Hepatocyte (in vitro differentiated cells): ENCODE data around the gene CCDC73. TPM values are rescaled to one million over a fixed set of nuclear protein-coding genes. Genes with fewer than 3 reads are reported as not detected.
A peak's percentile ranks its signal among the peaks of the same experiment; 100 is the strongest.

Source experiments
- DNase-seq: peaks from one replicate; pipeline ENCODE4 v3.0.0-alpha.2; 2016; ENCODE audit warnings: low spot score
- H2AFZ ChIP-seq: fragments of 200-600 bp; sonication (generic); 2 replicates; pipeline ENCODE4 v1.6.0; 2016; ENCODE audit warnings: antibody characterized with exemption, mild to moderate bottlenecking
- H3K27ac ChIP-seq: fragments of 200-600 bp; sonication (generic); 2 replicates; pipeline ENCODE4 v1.5.1; 2016; ENCODE audit warnings: mild to moderate bottlenecking
- H3K27me3 ChIP-seq: fragments of 200-600 bp; sonication (generic); 2 replicates; pipeline ENCODE4 v1.6.1; 2016
- H3K36me3 ChIP-seq: fragments of 200-600 bp; sonication (generic); replicated peaks from 2 replicates; pipeline ENCODE4 v1.5.1; 2016; ENCODE audit warnings: low read depth; ENCODE audit not compliant: insufficient read depth
- H3K4me1 ChIP-seq: fragments of 200-600 bp; sonication (generic); 2 replicates; pipeline ENCODE4 v1.5.1; 2016; ENCODE audit warnings: mild to moderate bottlenecking, moderate library complexity; ENCODE audit not compliant: insufficient read depth
- H3K4me2 ChIP-seq: fragments of 200-600 bp; sonication (generic); 2 replicates; pipeline ENCODE4 v1.6.0; 2016
- H3K4me3 ChIP-seq: fragments of 200-600 bp; sonication (generic); 2 replicates; pipeline ENCODE4 v1.5.1; 2016; ENCODE audit warnings: mild to moderate bottlenecking
- H3K79me2 ChIP-seq: fragments of 200-600 bp; sonication (generic); 2 replicates; pipeline ENCODE4 v1.6.0; 2017; ENCODE audit warnings: mild to moderate bottlenecking
- H3K9me2 ChIP-seq: fragments of 200-600 bp; sonication (generic); replicated peaks from 2 replicates; pipeline ENCODE4 v1.6.0; 2017; ENCODE audit warnings: mild to moderate bottlenecking; ENCODE audit not compliant: insufficient read depth
- H3K9me3 ChIP-seq: fragments of 200-600 bp; sonication (generic); 2 replicates; pipeline ENCODE4 v1.5.1; 2016; ENCODE audit warnings: low read depth, mild to moderate bottlenecking
- H4K20me1 ChIP-seq: fragments of 200-600 bp; sonication (generic); 2 replicates; pipeline ENCODE4 v1.6.0; 2016; ENCODE audit warnings: mild to moderate bottlenecking; ENCODE audit not compliant: insufficient read depth, poor library complexity, severe bottlenecking
- EZH2 ChIP-seq: fragments of 200-600 bp; sonication (generic); IDR thresholded peaks from 2 replicates; pipeline ENCODE4 v1.6.1; 2016; ENCODE audit warnings: antibody characterized with exemption, mild to moderate bottlenecking, borderline replicate concordance
- EZH2phosphoT487 ChIP-seq: fragments of 200-600 bp; sonication (generic); IDR thresholded peaks from one replicate; pipeline ENCODE4 v1.6.1; 2018; ENCODE audit warnings: antibody characterized with exemption, mild to moderate bottlenecking, low read depth, moderate library complexity; ENCODE audit not compliant: unreplicated experiment, severe bottlenecking
- WGBS: methylation state at CpG from one replicate; pipeline ENCODE4 v1.1.6; 2016; ENCODE audit warnings: low lambda C conversion rate; ENCODE audit errors: missing lambda C conversion rate; 5-methylcytosine and 5-hydroxymethylcytosine counted together
- polyA plus RNA-seq: library from polyadenylated mRNA; unstranded; fragments of >200 nt; fragmentation: Nextera tagmentation; extraction: Ambion mirVana; gene quantifications from 2 replicates; pipeline ENCODE4 v1.2.1, GENCODE V29; 2016
- total RNA-seq: library from RNA; depleted of rRNA; stranded (reverse); fragments of >200 nt; gene quantifications from 2 replicates; pipeline ENCODE4 v1.2.3, GENCODE V29; 2014
- TF ChIP-seq, protein P1 (sequence below): fragments of 200-600 bp; sonication (generic); IDR thresholded peaks from 2 replicates; pipeline ENCODE4 v1.5.1; 2016; ENCODE audit warnings: antibody characterized with exemption, mild to moderate bottlenecking; ENCODE audit not compliant: poor library complexity

CCDC73 gene
- total and polyA plus RNA-seq, 2 experiments from 2014 or later, result 0.03 TPM; not detected in 1

DNA sequence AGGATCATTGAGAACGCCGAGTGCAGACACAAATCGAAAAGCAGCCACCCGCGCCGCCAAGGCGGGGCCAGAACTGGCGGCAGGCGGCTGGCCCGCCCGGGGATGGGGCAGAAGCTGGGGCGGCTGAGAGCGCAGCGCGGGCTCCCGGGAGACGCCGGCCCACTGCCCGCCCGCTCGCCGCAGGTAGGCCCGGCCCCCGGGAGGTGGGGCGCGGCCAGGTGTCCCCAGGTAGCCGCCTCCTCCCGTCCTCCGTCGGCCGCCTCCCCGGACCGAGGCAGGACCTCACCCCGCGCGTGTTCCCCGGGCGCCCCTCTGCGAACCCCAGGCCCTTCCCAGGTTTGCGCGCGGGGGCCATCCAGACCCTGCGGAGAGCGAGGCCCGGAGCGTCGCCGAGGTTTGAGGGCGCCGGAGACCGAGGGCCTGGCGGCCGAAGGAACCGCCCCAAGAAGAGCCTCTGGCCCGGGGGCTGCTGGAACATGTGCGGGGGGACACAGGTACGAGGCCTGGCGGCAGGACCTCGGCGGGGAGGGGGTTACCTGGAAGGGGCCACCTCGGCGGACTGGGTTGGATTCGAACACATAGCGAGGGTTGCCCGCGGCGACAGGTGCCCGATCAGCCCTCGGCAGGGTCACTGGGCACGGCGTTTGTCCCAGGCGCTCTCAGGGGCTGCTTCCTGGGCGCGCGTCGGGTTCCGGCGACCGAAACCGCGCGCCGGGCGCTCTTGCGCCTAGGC, 35.4 kb upstream of the CCDC73 start, which contains the start of gene PRRG4:
Gene PRRG4 (plus strand): TSS at position 248 of the 733 bp plus-strand sequence. CDS start 603 bp downstream, outside the sequence.
- no peaks in the 10 kb centered on the region for H3K27me3 ChIP-seq
- peak within 1 kb of the TSS; percentile 93 for H2AFZ ChIP-seq
- no peaks in the 10 kb centered on the region for H3K4me1 ChIP-seq
- DNase-seq, result peak; percentile 89
- peak within 1 kb of the TSS; percentile 89 for H3K27ac ChIP-seq
- WGBS, result 1% methylated on average over 66 of the region's 85 CpGs
- H3K36me3 ChIP-seq, result no peaks in the 10 kb centered on the region
- H3K79me2 ChIP-seq, result no peaks in the 10 kb centered on the region
- no peaks in the 10 kb centered on the region for H4K20me1 ChIP-seq
- no peaks in the 10 kb centered on the region for H3K9me3 ChIP-seq
- TF ChIP-seq EZH2 (no peak), EZH2phosphoT487 (no peak)
- TF ChIP-seq, protein P1, sequence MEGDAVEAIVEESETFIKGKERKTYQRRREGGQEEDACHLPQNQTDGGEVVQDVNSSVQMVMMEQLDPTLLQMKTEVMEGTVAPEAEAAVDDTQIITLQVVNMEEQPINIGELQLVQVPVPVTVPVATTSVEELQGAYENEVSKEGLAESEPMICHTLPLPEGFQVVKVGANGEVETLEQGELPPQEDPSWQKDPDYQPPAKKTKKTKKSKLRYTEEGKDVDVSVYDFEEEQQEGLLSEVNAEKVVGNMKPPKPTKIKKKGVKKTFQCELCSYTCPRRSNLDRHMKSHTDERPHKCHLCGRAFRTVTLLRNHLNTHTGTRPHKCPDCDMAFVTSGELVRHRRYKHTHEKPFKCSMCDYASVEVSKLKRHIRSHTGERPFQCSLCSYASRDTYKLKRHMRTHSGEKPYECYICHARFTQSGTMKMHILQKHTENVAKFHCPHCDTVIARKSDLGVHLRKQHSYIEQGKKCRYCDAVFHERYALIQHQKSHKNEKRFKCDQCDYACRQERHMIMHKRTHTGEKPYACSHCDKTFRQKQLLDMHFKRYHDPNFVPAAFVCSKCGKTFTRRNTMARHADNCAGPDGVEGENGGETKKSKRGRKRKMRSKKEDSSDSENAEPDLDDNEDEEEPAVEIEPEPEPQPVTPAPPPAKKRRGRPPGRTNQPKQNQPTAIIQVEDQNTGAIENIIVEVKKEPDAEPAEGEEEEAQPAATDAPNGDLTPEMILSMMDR, result no peak
- H3K4me3 ChIP-seq, result peak within 1 kb of the TSS; percentile 71
- H3K9me2 ChIP-seq, result no peaks in the 10 kb centered on the region
- peak within 1 kb of the TSS; percentile 91 for H3K4me2 ChIP-seq

GRCh38 chr11:32829157-32829679, 34.8 kb upstream of the CCDC73 start:
- H3K36me3 ChIP-seq, result no peaks in the 10 kb centered on the region
- peak; percentile 40 for DNase-seq
- WGBS, result 14% methylated on average over 12 of the region's 12 CpGs
- H3K4me1 ChIP-seq, result no peaks in the 10 kb centered on the region
- no peak for TF ChIP-seq EZH2
- no peak for TF ChIP-seq EZH2phosphoT487
- TF ChIP-seq, protein P1, result no peak
- H3K27ac ChIP-seq, result peak overlapping the region; percentile 89
- H2AFZ ChIP-seq, result peak overlapping the region; percentile 93
- H3K79me2 ChIP-seq, result no peaks in the 10 kb centered on the region
- H3K9me2 ChIP-seq, result no peaks in the 10 kb centered on the region
- peak overlapping the region; percentile 71 for H3K4me3 ChIP-seq
- H4K20me1 ChIP-seq, result no peaks in the 10 kb centered on the region
- no peaks in the 10 kb centered on the region for H3K27me3 ChIP-seq
- H3K9me3 ChIP-seq, result no peaks in the 10 kb centered on the region
- H3K4me2 ChIP-seq, result peak overlapping the region; percentile 91

DNA sequence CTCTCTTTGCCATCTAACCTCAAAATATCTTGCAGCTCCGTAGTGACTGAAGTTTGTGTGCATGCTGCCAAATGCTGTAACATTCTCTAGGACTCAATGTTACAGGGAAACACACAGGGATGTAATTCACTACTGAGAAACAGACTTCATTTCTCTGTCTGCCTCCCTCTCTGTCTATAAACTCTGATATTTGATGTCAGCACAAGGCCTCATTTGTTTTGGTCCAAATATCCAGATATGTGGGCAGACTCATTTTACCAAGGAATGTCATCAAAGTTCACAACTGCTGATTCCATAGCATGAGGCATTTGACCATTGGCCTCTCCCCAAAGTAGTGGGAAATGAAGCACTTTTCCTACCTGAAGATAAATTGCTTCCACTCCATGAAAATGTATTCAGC, 32.8 kb upstream of the CCDC73 start:
- TF ChIP-seq EZH2 (no peak), EZH2phosphoT487 (no peak)
- TF ChIP-seq, protein P1, result no peak
- H3K27ac ChIP-seq, result no peak overlapping the region
- no peak overlapping the region for H3K4me2 ChIP-seq
- no peaks in the 10 kb centered on the region for H3K9me3 ChIP-seq
- no peak overlapping the region for H2AFZ ChIP-seq
- H3K9me2 ChIP-seq, result no peaks in the 10 kb centered on the region
- H3K4me3 ChIP-seq, result no peak overlapping the region
- no peaks in the 10 kb centered on the region for H3K36me3 ChIP-seq
- WGBS, result 91% methylated on average over 1 of the region's 1 CpG
- H3K27me3 ChIP-seq, result no peaks in the 10 kb centered on the region
- no peaks in the 10 kb centered on the region for H3K4me1 ChIP-seq
- H4K20me1 ChIP-seq, result no peaks in the 10 kb centered on the region
- H3K79me2 ChIP-seq, result no peaks in the 10 kb centered on the region
- DNase-seq, result no peak
